ENCODE data around the gene TUBA4A.
A peak's percentile ranks its signal among the peaks of the same experiment; 100 is the strongest.
"Not testable (repeated sequence)": the region's sequence is repeated elsewhere in the genome, so short reads cannot be mapped to it uniquely, and the experiment has no call there.

TUBA4A gene

DNA sequence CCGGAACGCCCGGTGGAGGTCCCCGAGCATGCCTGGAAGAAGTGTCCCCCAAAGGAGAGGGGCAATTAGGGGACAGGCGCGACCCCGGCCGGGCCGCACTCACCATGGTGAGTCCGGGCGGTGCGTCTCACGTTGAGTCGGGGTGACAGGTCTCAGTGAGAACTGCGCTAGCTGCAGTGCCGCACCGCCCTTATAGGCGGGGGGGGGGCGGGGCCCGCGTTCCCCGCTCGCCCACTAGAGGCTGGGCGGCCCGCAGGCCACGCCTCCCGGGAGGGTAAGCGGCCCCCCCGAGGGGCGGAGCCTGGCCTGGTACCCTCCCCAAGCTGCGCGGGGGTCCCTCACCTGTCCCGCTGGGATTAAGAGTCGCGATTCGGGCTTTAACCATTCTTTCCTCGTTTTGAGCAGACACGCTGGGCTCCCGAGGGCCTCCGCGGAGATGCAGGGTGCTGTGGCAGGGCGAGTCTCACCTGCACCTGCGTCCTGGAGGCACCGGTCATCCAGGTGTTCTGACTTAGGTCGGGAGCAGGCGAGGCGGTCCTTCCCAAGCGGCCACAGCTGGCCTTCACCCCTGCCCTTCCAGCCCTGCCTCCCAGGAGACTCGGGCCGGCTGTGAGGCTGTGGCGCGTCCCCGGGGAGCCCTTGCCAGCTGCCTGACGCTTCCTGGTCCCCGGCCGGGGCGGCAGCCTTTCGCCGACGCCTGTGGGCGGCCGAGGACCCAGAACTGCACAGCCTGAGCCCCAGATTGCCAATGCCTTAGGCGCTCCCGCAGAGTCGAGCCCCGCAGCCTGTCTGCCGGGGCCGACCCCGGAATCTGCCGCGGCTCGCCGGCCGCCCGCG, at the start of gene TUBA4A:
TUBA4A (minus strand) TSS at position 166 of the 837 bp plus-strand sequence; CDS start at position 106, 60 bp downstream.
- peak; percentile 92 for DNase-seq (ENCODE audit: low spot score)

DNA sequence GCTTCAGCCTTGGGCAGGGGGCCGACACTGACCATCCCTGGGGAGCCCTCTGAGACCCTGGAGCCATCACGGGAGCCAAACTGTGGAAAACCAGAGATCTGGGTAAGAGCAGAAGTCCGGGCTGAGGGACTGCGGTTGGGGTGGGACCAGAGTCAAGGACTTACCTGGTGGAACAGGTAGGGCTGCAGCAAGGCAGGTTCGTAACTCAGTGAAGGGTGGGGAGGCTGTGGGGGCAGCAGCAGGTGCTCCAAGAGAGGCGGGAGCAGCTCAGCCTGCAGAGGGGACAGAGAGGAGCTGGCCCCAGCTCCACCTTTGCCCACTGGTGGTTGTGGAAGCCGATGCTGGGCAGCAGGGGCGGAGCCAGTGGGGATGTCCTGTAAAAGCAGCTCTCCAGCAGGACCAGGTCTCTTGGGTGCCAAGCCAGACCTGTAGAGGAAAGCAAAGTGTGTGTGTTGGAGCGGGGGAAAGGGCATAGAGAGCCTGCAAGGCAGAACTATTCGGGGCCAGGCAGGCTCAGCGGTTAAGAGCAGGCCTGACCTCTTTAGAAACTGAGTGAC, 48.8 kb upstream of the TUBA4A start:
- DNase-seq (ENCODE audit: low spot score) = no peak

DNA sequence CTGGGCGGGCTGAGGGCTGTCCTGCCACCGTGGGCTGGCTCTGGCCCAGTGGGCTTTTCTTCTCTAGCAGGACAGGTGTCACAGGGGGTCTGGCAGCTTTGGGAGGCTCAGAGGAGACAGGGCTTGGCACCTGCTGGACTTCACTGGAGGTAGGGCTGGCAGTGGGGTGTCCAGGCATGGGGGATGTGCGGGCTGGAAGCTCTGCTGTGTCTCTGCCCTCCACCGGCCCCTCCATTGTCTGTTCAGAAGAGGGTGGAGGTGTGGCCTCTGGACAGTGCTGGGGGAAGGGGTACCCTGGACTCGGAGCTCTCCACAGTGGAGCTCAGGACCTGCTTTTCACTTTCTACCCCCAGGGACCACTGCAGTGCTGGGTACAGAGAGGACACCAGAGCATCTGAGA, 46.3 kb upstream of the TUBA4A start:
- DNase-seq (ENCODE audit: low spot score) = no peak

DNA sequence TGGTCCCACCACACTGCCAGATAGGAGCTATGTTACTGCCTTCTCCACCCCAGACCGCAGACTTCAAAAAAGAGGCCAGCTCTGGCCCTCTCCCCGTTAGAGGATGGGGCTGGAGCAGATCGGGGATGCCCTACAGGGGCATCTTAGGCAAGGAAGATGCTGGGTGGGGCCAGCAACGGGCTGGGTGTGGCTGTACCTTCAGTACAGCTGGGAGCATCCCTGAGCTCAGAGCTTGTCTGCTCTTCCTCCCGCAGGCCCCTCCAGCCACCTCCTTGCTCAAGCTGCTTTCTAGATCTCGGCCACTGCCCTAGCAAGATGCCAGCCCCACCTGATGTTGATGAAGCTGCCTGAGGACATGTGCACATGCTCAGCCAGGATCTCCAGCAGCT, 45.6 kb upstream of the TUBA4A start:
- no peak for DNase-seq (ENCODE audit: low spot score)

DNA sequence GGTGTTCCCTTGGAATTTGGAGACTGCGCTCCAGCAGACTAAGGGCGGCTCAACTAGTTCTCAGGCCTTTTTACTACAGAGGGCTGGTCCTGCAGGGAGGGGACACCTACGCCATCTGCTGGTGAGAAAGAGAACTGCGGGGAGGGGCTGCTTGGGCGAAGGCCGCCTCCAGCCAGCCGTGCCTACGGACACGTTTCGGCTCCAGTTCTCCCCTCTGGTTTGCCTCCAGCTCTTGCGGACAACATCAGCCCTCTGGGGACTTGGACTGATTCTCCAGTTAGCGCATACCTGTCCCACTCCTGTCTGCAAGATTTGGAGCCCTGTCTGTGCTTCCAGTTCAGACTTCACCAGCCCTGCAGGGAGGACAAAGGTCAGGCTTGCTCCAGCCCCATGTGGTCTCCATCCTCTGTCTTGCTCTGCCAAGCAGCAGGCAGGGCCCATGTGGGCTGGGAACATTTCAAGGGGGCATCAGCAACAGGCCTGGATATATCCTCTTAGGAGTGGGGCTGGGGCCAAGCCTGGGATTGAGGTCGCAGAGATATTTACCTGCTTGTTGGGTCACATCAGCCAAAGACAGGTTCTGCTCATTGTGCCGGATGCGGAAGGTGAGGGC, 45.1 kb upstream of the TUBA4A start:
- peak; percentile 85 for DNase-seq (ENCODE audit: low spot score)

DNA sequence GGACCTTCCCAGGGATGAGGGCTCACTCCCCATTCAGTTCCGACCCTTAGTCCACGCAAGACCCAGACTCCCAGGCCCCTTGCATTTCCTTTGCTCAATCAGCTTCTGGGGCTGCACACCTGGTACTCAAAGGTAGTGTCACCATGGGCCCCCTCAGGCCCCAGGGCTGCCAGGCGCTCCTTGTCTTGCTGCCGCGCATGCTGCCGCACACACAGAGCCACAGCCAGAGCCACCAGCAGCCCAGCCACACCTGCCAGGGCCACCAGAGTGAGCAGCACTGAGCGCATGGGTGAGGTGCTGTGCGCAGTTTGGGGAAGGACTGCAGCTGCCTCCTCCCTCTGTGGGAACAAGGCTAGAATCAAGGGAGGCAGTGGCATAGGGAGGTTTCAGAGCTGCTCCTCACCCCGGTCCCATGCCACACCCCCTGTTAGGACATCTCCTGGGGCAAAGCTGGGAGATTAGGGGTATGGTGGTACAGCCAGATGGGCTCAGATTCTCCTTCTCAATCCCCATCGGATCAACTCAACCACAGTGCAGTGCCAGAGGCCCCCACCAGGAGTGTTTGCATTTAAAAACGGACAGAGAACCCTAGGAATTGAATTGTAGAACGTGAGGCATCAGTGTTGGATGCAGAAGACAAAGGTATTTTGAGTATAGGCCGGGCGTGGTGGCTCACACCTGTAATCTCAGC, 44.2 kb upstream of the TUBA4A start:
- no peak for DNase-seq (ENCODE audit: low spot score)

DNA sequence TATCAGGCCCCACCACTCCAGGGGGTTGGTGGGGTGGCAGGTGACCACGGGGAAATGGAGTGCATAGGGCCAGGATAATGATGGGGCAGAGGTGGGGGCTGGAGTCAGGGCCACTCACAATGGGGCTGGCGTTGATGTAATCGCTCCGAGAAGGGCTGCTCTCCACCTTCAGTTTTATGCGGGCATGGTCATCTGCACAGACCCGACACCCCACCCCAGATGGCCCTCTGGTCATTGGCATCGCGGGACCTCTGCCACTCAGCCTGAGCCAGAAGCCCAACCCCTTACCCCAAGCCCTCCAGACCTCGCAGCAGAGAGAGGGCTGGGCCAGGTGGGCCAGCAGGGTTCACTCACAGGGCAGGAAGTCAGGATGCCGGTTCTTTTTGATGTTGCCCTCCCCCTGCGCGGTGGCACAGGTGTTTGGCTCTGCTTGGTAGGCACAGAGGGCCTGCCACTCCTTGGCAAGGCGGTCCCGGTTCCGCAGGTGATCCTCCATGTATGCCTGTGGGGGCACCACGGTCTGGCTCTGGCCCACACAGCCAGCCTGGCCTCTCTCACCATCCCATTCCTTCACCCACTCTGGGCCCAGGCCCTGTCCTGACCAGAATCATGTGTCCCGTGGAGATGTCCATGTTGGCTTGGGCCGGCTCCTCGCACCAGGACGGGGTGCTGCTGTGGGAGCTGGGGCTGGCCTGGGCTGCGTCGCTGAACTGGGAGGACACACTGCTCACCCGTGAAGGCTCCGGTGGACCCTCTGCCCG, 43.1 kb upstream of the TUBA4A start:
- DNase-seq (ENCODE audit: low spot score) = no peak

DNA sequence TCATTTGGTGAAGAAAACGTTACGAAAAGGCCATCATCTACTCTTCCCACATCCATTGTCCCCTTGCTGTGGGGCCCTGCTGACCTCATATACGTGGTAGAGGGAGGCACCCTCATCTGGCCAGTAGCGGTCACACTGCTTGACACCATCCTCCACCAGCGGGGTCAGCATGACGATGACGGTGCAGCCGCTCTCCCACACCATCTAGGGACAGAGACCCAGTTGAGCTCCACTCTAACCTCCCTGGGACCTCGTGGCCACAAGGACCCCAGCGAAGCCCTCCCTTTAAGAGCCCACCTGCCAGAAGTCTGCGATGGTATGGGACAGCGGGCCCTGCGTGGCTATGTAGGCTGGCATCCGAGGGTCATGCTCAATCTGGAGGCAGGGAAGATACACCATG, 42.4 kb upstream of the TUBA4A start:
- no peak for DNase-seq (ENCODE audit: low spot score)

DNA sequence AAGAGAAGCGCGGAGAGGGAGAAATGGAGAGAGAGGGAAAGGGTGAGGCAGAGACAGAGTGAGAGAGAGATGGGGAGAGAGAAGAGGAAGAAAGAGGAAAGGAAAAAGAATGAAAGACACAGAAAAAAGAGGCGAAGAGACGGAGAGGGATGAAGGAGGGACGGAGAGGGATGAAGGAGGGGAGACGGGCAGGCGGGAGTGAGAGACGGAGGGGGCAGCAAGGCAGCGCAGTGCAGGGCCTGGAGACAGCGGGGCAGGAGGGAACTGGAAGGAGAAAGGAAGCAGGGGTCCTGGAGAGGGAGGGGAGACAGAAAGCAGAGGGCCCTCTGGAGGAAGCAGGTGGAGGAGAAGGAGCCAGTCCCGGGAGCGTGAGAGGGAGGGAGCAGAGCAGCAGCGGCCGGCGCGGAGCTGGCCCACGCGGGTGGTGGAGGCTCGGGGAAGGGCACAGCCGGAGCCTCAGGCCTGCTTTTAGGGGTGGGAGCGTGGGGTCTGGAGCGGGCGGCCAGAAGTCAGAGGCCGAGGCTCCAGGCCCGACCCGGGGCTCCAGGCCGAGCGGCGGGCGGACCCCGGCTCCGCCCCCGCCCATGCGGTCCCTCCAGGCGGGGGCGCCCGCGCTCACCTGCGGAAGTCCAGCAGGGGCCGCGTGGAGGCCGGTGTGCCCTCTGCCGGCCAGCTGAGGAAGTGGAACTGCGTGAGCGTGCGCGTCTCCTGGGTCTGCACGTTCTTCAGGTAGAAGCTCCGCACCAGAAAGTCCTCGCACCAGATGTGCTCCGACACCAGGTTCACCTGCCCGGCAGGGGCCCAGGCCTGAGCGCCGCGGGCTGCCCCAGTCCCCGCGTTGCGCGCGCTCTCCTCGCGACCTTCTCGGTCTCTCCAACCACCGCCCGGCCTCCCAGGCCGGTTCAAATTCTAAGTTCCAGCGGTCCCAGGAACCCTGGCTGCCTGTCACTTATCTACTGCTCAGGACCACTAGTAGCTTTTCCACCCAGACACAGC, 40.9 kb upstream of the TUBA4A start:
- peak; percentile 91 for DNase-seq (ENCODE audit: low spot score)

DNA sequence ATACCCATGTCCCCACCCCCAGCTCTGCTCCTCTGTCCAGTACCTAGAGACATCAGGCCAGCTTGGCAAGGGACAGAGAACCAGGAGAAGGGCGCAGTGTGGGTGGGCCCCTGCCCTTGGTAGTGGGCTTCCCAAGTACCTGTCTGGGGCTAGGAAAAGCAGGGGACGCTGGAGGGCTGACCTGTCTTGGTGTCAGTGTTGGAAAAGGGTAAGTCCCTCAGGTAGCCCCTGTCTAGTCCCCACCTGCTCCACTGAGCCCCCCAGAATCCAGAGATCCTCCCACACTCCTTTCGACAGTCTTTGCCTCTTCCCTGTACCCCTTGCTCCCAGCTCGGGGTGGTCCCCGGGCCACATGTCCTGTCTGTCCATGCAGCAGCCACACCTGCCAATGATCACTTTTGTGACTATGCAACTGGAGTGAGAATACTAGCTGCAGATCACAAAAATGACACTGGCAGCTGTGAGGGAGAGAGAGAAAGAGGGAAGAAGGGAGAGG, 40.1 kb upstream of the TUBA4A start:
- no peak for DNase-seq (ENCODE audit: low spot score)

DNA sequence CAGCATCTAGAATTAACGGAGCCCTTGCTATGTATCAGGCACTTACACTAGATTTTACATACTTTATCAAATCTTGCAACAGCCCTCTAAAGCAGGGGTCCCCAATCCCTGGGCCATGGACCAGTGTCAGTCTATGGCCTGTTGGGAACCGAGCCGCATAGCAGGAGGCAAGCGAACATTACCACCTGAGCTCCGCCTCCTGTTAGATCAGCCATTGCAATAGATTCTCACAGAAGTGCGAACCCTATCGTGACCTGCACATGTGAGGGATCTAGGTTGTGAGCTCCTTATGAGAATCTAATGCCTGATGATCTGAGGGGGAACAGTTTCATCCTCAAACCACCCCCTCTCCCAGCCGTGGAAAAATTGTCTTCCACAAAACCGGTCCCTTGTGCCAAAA, 38.9 kb upstream of the TUBA4A start:
- DNase-seq (ENCODE audit: low spot score) = no peak

DNA sequence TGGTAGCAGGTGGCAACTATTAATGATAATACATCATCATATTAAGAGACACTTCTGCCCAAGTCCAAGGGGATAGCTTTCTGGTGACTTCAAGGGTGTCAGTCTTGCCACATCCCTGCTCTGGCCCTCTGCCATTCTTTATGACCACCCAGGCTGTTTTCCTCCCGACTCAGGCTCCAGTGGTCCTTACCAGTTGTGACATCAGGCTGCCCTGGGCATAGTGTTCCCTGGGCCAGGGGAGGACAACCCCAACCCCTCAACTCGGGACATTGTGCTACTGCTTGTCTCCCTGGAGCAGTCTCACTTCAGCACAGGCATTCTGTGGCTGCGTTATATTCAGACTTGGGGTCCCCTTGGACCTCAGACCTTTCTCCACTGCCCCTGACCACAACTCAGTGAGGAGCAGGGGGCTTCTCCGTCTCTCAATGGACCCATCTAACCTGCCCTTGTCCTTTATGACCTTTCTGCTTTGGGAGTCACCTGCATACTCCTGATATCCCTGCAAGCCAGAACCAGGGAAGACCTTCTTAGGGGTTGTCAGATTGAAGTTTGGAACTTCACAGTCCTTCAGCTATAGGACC, 38.3 kb upstream of the TUBA4A start:
- no peak for DNase-seq (ENCODE audit: low spot score)

DNA sequence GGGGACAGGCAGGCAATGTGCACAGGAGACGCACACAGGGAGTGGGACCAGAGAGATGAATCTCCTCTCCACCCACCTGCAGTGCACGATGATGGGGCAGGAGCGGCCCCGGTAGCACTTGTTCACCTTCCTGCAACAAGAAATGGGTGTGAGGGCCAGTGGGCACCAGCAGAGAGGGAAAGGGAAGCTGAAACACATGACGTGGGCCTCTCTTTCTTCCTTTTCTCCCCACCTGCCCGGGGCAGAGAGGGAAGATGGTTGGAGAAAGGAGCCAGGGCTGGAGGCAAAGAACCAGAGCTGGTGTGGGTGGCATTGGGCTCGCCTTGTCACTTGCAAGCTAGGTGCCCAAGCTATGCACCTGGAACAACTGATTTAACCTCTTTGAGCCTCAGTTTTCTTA, 37.7 kb upstream of the TUBA4A start:
- DNase-seq (ENCODE audit: low spot score) = no peak

DNA sequence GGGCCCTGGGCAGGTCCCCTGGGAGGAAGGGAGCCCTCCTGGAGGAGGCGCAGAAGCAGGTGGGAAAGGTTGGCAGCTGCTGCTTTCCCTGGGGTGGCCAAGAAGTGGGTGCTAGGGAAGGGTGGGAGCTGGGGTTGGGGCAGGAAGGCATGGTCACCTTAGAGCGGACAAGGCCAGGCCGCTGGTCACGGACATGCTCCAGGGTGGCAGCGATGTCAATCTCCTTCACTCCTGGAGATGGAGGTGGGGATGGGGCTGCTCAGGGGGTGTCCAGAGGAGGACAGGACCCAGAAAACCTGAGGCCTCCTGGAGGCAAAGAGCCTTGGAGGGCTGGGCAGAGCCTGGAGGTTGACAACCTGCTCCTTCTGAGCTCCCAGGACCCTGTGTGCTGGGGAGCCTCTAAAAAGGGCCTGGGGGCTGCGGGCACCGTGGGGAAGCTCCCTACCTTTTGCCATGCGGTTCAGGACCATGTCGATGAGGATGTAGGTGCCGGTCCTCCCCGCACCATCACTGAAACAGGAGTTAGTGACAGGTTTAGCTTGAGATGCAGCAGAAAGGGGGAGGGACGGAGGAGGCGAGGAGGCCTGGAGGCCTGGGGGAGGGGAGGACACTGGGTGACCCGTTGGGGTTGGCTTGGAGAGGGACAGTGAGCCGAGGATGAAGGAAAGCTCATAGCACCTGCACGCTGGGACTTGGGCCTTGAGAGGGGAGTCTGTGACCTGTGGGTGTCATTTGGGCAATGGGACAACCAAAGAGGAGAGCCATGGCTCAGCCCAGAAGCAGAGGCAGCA, 36.9 kb upstream of the TUBA4A start:
- no peak for DNase-seq (ENCODE audit: low spot score)

DNA sequence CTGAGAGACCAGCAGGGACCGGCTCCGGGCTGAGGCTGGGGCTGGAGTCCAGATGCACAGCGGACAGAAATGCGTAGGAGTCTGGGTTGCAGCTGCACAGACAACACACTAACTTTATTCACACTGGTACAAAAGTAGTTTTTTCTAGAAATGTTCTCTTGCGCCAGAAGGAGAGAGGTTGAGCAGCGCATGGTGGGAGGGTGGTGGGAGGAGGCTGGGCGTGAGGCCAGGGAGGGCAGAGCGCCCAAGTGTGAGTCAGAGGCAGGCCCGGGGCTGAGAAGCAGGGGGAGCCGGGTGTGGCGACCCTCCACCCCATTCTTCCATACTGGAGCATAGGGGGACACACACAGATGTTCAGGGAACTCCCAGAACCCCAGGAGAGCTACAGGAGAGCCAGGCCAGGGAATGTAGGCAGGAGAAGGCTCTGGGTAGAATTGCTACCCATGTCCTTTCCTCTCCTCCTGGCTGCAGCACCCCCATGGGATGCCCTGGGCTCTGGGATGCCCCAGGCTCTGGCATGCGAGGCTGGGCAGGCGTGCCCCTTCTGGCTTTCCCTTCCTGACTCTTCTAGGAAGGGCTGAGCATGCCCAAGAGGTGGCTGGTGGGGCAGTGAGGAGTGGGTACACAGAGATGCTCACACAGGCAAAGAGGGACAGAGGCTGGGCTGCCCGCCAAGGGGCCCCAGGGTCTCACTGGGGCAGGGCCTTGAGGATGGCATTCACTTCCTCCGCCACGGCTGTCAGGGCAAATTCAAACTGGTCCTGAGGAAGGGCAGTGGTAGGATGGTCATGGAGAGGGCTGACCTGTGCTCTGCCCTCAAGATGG, 36.0 kb upstream of the TUBA4A start:
- no peak for DNase-seq (ENCODE audit: low spot score)

DNA sequence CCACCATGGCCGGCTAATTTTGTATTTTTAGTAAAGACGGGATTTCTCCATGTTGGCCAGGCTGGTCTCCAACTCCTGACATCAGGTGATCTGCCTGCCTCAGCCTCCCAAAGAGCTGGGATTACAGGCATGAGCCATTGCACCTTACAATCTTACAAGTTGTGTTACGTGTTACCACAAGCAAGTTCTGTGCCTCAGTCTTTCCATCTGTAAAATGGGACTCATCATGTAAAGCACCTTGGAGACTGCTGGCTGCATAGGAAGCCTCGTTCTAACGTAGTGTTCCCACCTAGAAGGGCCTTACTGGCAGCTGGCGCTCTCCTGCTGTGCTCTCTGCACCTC, 35.4 kb upstream of the TUBA4A start:
- DNase-seq (ENCODE audit: low spot score) = no peak

DNA sequence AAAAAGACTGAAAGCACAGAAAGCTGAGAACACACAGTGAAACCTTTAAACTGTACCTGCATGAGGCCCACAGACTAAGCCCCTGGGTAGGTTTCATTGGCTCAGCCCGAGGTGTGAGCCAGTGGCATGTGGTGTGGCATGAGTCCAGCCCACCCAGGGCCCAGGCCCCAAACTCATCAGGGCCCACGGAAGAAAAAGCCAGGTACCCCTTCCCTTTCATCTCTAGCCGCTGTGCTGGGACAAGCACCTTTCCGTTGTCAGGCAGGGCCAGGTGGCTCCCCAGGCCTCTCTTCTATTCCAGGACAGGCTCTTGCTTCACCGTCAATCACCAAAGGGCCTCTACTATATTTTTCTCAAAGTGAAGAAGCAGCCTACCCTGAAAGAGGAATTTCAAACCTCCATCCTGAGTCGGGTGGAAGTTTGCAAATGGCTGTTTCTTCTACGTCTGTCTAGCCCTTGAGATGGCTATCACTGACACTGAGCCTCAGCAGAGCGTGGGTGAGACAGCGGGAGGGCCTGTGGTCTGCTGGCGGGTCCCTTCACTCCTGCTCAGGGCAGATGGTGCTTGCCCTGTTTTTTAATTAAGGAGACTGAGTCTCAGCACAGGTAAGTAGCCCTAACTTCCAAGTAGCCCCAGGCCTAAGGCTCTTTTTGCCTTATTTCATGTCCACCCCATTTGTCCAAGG, 34.0 kb upstream of the TUBA4A start:
- no peak for DNase-seq (ENCODE audit: low spot score)

DNA sequence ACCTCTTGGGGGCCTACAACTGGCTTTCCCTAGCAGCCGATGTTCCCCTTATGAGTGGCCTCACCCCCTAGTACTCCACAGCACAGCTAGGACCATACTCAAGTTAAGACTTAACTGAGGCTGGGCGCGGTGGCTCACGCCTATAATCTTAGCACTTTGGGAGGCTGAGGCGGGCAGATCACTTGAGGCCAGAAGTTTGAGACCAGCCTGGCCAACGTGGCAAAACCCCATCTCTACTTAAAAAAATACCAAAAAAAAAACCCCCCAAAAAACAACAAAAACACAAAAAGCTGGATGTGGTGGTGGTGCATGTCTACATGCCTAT, 33.4 kb upstream of the TUBA4A start:
- DNase-seq (ENCODE audit: low spot score) = not testable (repeated sequence)
